ENCODE measurements around the gene OR14C36. TPM values are rescaled to one million over a fixed set of nuclear protein-coding genes. Genes with fewer than 3 reads are reported as not detected.

OR14C36 gene
- not detected in 2 replicates for total RNA-seq

GRCh38 chr1:248348475-248348874 lies at the start of gene OR14C36:
Gene OR14C36, plus strand, starts transcription at chr1:248348775. Its CDS starts 0 bp downstream, at chr1:248348775.

DNA sequence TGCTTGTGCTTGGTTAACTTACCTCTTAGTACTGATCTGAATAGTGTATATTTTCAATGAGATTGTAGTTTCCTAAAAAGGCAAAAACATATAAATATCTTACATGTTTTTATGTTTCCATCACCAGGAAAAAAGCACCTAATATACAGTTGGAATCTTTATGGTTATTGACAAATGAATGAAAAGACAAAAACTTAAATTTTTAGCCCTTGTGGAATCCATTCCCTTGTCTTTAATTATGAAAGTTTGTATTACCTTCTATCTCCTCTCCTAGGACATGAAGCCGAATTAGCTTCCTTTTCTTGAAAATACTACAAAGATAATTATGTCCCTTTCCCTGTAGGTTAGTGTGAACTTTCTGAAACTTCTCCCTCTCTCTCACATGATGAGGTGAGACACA lies 45.3 kb upstream of the OR14C36 start, which contains the start of gene OR2T12:
Gene OR2T12 (minus strand): TSS at position 101 of the 400 bp plus-strand sequence. CDS start 7,846 bp downstream, outside the sequence.

GRCh38 chr1:248324468-248324867 lies 24.1 kb upstream of the OR14C36 start, which contains the start of gene OR2M7:
Gene OR2M7, minus strand, starts transcription at chr1:248324568. Its CDS starts 0 bp downstream, at chr1:248324568.

DNA sequence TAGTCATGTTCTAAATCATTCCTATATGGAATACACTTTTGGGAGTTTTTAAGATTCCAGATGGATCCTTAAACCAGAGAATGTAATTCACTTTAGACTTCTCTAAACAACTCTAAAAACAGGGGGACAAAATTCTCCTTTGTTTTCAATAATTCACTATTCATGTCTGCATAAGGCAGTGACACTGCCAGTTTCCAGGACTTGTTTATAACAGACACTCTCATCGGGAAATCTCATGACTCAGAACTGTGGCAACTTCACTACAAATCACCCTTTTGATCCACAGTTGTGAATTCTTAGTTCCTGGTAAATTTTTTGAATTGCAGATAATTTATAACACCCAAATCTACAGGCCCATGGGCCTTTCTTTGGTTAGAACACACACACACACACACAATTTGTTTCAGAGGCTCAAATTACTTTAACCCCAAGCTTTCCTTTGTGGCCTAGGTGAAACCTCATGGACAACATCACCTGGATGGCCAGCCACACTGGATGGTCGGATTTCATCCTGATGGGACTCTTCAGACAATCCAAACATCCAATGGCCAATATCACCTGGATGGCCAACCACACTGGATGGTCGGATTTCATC lies 12.6 kb downstream of the OR14C36 start, which contains the start of gene OR2T4:
Gene OR2T4 (plus strand): TSS at position 545 of the 595 bp plus-strand sequence. CDS start 0 bp downstream, at position 545.

GRCh38 chr1:248375446-248375845 lies 26.9 kb downstream of the OR14C36 start, which contains the start of gene OR2T6:
Gene OR2T6, plus strand, starts transcription at chr1:248375746. Its CDS starts 11,863 bp downstream, at chr1:248387609.

Other genes starting within 250 kb of the OR14C36 start
- not detected in 2 replicates for gene OR2M5, start 203.6 kb upstream of the OR14C36 start, total RNA-seq
- gene OR2M2, start 174.0 kb upstream of the OR14C36 start, total RNA-seq: not detected in 2 replicates
- not detected in 2 replicates for gene OR2M3, start 151.5 kb upstream of the OR14C36 start, total RNA-seq
- not detected in 2 replicates for gene OR2M4, start 117.4 kb upstream of the OR14C36 start, total RNA-seq
- not detected in 2 replicates for gene OR2T33, start 70.8 kb upstream of the OR14C36 start, total RNA-seq
- gene OR2T12, start 45.4 kb upstream of the OR14C36 start, total RNA-seq: not detected in 2 replicates
- gene OR2M7, start 24.2 kb upstream of the OR14C36 start, total RNA-seq: not detected in 2 replicates
- gene OR2T4, start 12.9 kb downstream of the OR14C36 start, total RNA-seq: not detected in 2 replicates
- not detected in 2 replicates for gene OR2T6, start 27.0 kb downstream of the OR14C36 start, total RNA-seq
- not detected in 2 replicates for gene OR2T1, start 54.3 kb downstream of the OR14C36 start, total RNA-seq
- gene OR2T2, start 96.9 kb downstream of the OR14C36 start, total RNA-seq: not detected in 2 replicates
- not detected in 2 replicates for gene OR2T3, start 124.6 kb downstream of the OR14C36 start, total RNA-seq
- not detected in 2 replicates for gene OR2T5, start 139.8 kb downstream of the OR14C36 start, total RNA-seq
- not detected in 2 replicates for gene OR2G6, start 159.3 kb downstream of the OR14C36 start, total RNA-seq
- not detected in 2 replicates for gene OR2T29, start 214.0 kb downstream of the OR14C36 start, total RNA-seq
- gene OR2T34, start 226.0 kb downstream of the OR14C36 start, total RNA-seq: not detected in 2 replicates
- not detected in 2 replicates for gene OR2T10, start 248.9 kb downstream of the OR14C36 start, total RNA-seq